ENCODE data around the gene PABPC1L.

PABPC1L gene

GRCh38 chr20:44897133-44897532, 12.7 kb upstream of the PABPC1L start:
- Histone ChIP-seq H3K9me2 (replicated peaks; ENCODE audit: insufficient read depth, low read length) (no peaks in the 10 kb centered on the region), H3K4me3 (ENCODE audit: insufficient read depth, low read length, poor library complexity, severe bottlenecking) (no peak overlapping the region), H3K27ac (ENCODE audit: low read depth, low read length) (no peak overlapping the region), H3K27me3 (ENCODE audit: low read length) (no peaks in the 10 kb centered on the region), H4K20me1 (ENCODE audit: low read depth, low read length) (peaks cover 55% of the 10 kb centered on the region), H3K4me2 (ENCODE audit: low read depth, low read length, poor library complexity, severe bottlenecking) (no peak overlapping the region), H3K36me3 (ENCODE audit: low read length) (peaks cover 9% of the 10 kb centered on the region; the same call in 1 of the 2 replicates), H3K9me3 (ENCODE audit: insufficient read depth, low read length) (no peaks in the 10 kb centered on the region), H3K79me2 (ENCODE audit: insufficient read depth, low read length) (peaks cover 100% of the 10 kb centered on the region), H3F3A (ENCODE audit: insufficient read depth) (peaks cover 4% of the 10 kb centered on the region; the same call in 1 of the 2 replicates), H2AFZ (ENCODE audit: low read depth, low read length, severe bottlenecking) (no peak overlapping the region), H3K9ac (ENCODE audit: low read length) (no peak overlapping the region)
- TF ChIP-seq EZH2phosphoT487 (conservative IDR thresholded peaks at IDR 0.05; ENCODE audit: low read length) (no peak), CTCF (IDR thresholded peaks at IDR 0.05; ENCODE audit: insufficient read depth, low read length, poor library complexity, severe bottlenecking) (no peak)

GRCh38 chr20:44900231-44900854, 9.5 kb upstream of the PABPC1L start:
- H2AFZ ChIP-seq (ENCODE audit: low read depth, low read length, severe bottlenecking): no peak overlapping the region
- H3K9me2 ChIP-seq (replicated peaks; ENCODE audit: insufficient read depth, low read length): no peaks in the 10 kb centered on the region
- H3K4me3 ChIP-seq (ENCODE audit: insufficient read depth, low read length, poor library complexity, severe bottlenecking): no peak overlapping the region
- peaks cover 34% of the 10 kb centered on the region for H4K20me1 ChIP-seq (ENCODE audit: low read depth, low read length)
- no peak overlapping the region for H3K27ac ChIP-seq (ENCODE audit: low read depth, low read length)
- no peak overlapping the region for H3K4me2 ChIP-seq (ENCODE audit: low read depth, low read length, poor library complexity, severe bottlenecking)
- peaks cover 77% of the 10 kb centered on the region for H3K79me2 ChIP-seq (ENCODE audit: insufficient read depth, low read length)
- TF ChIP-seq EZH2phosphoT487 (conservative IDR thresholded peaks at IDR 0.05; ENCODE audit: low read length): no peak
- TF ChIP-seq CTCF (IDR thresholded peaks at IDR 0.05; ENCODE audit: insufficient read depth, low read length, poor library complexity, severe bottlenecking): no peak
- no peak overlapping the region for H3K9ac ChIP-seq (ENCODE audit: low read length)
- peaks cover 36% of the 10 kb centered on the region for H3K36me3 ChIP-seq (ENCODE audit: low read length)
- H3K9me3 ChIP-seq (ENCODE audit: insufficient read depth, low read length): no peaks in the 10 kb centered on the region
- no peaks in the 10 kb centered on the region for H3K27me3 ChIP-seq (ENCODE audit: low read length)
- peaks cover 11% of the 10 kb centered on the region for H3F3A ChIP-seq (ENCODE audit: insufficient read depth)

GRCh38 chr20:44901974-44902373, 7.9 kb upstream of the PABPC1L start:
- Histone ChIP-seq H3K9ac (ENCODE audit: low read length) (no peak overlapping the region), H2AFZ (ENCODE audit: low read depth, low read length, severe bottlenecking) (no peak overlapping the region), H3K79me2 (ENCODE audit: insufficient read depth, low read length) (peaks cover 61% of the 10 kb centered on the region), H3F3A (ENCODE audit: insufficient read depth) (peaks cover 20% of the 10 kb centered on the region), H3K4me3 (ENCODE audit: insufficient read depth, low read length, poor library complexity, severe bottlenecking) (no peak overlapping the region), H3K36me3 (ENCODE audit: low read length) (peaks cover 45% of the 10 kb centered on the region), H3K4me2 (ENCODE audit: low read depth, low read length, poor library complexity, severe bottlenecking) (no peak overlapping the region), H3K9me3 (ENCODE audit: insufficient read depth, low read length) (no peaks in the 10 kb centered on the region), H4K20me1 (ENCODE audit: low read depth, low read length) (peaks cover 21% of the 10 kb centered on the region), H3K27ac (ENCODE audit: low read depth, low read length) (no peak overlapping the region), H3K27me3 (ENCODE audit: low read length) (no peaks in the 10 kb centered on the region), H3K9me2 (replicated peaks; ENCODE audit: insufficient read depth, low read length) (no peaks in the 10 kb centered on the region)
- TF ChIP-seq CTCF (IDR thresholded peaks at IDR 0.05; ENCODE audit: insufficient read depth, low read length, poor library complexity, severe bottlenecking): no peak
- TF ChIP-seq EZH2phosphoT487 (conservative IDR thresholded peaks at IDR 0.05; ENCODE audit: low read length): no peak
